ENCODE results near the gene UBFD1. TPM values are rescaled to one million over a fixed set of nuclear protein-coding genes. Genes with fewer than 3 reads are reported as not detected.
"Not testable (repeated sequence)": the region's sequence is repeated elsewhere in the genome, so short reads cannot be mapped to it uniquely, and the experiment has no call there.

The UBFD1 gene, protein sequence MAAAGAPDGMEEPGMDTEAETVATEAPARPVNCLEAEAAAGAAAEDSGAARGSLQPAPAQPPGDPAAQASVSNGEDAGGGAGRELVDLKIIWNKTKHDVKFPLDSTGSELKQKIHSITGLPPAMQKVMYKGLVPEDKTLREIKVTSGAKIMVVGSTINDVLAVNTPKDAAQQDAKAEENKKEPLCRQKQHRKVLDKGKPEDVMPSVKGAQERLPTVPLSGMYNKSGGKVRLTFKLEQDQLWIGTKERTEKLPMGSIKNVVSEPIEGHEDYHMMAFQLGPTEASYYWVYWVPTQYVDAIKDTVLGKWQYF
- total RNA-seq = 51.6 TPM
- polyA plus RNA-seq = 18.0 TPM

DNA sequence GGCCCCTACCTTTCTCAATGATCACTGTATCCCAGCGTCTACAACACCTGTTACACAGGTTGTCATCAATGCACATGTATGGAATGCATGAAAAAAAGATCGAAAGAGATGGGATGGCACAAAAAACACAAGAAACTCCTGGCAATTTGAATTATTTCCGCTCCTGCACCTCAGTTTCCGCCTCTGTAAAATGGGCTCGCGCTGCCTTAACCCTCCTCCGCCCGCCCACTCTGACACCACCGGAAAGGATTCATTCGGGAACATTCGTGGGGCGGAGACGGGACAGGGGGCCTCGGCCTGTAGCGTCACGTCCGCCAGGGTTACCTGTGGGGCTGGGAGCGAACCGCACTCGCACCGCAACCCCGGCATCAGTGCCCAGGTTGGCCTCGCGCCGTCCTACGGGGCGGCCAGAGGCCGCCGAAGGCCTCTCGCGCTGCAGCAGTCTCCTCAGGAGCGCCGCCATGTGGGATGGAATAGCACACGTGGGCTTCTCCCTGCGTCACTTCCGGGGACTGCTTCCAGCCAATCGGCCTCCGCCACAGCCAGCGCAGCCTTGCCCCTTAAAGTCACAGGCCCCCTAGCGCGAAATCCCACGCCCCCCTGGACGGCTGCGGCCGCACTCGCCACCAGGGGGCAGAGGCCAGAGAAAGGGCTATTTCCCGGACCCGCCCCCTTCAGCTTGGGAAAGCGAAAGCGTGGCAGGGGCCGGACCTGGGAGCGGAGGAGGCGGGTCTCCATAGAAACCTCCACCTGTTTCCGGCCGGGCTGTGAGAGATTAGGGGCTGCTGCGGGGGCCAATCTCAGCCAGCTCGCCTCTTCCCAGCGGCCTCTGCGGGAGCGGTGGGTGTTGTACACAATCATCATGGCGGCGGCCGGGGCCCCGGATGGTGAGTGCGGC, at the start of gene UBFD1, which contains the start of gene EARS2:
Gene UBFD1, plus strand, starts transcription at position 847 of the 898 bp plus-strand sequence. Its CDS starts 16 bp downstream, at position 863.
Gene EARS2, minus strand, starts transcription at position 470 of the 898 bp plus-strand sequence. Its CDS starts 7 bp downstream, at position 463.
- Histone ChIP-seq H3K27ac (ENCODE audit: low read depth) (peak within 1 kb of the TSS; percentile 63), H3K4me1 (ENCODE audit: insufficient read depth) (no peaks in the 10 kb centered on the region), H3K36me3 (ENCODE audit: insufficient read depth) (no peaks in the 10 kb centered on the region), H3K4me3 (ENCODE audit: low read depth, low read length) (peak within 1 kb of the TSS; percentile 95)
- DNase-seq (ENCODE audit: extremely low spot score) = peak; percentile 92
- WGBS = 2% methylated on average over 65 of the region's 65 CpGs

DNA sequence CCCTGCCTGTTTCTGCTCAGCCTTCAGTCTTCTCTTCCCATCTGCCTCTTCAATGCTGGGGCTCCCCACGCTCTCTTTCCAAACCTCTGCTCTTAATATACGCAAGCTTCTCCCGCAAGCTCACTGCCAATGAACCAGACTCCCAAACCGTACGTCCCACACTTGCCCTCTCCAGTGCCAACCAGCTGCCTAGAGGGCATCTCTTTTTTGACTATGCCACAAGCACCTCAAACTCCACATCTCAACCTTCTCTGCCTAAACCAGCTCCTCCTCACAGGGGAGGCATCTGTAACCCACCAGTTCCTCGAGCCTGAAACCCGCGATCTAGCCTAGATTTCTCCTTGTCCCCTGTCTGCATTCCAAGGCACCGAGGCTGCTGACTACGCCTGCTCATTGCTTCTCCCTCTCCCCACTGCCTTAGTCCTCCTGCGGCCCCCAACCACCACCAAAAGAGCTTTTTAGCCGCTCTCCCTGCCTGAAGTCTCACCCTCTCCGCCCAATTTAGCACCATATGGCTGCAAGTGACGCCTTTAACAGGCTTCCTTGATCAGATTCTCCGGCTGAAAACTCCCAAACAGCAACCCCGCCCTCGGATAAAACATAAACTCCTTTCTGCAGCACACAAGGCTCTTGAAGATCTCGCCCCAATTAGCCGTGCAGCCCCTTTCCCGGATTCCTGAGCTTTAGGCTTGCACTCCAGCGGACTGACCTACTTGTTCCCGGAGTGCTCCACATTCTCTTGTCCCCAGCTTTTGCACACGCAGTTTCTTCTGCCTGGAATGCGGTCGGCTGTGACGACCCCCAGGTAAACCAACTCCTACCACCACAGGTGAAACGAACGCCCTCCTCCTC, 48.7 kb upstream of the UBFD1 start:
- no peak for DNase-seq (ENCODE audit: extremely low spot score)
- WGBS = 13% methylated on average over 28 of the region's 28 CpGs
- Histone ChIP-seq H3K4me3 (ENCODE audit: low read depth, low read length) (peak overlapping the region; percentile 96), H3K36me3 (ENCODE audit: insufficient read depth) (no peaks in the 10 kb centered on the region), H3K4me1 (ENCODE audit: insufficient read depth) (peaks cover 2% of the 10 kb centered on the region), H3K27ac (ENCODE audit: low read depth) (no peak overlapping the region)

DNA sequence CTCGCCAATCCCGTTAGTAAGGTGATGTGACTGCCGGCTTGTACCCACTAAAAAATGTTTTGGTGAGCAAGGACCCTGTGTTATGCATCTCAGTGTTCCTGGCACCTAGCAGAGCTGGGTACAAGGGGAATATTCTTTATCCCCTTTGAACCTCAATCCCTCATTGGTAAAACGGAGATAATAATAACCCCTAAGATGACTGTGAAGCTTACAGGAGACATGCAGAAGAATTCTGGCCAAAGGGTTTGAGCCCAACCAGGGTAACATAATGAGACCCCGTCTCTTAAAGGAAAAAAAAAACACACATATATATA, 48.1 kb upstream of the UBFD1 start:
- H3K36me3 ChIP-seq (ENCODE audit: insufficient read depth) = no peaks in the 10 kb centered on the region
- peaks cover 2% of the 10 kb centered on the region for H3K4me1 ChIP-seq (ENCODE audit: insufficient read depth)
- 3% methylated on average over 5 of the region's 5 CpGs for WGBS
- H3K27ac ChIP-seq (ENCODE audit: low read depth) = no peak overlapping the region
- peak overlapping the region; percentile 96 for H3K4me3 ChIP-seq (ENCODE audit: low read depth, low read length)
- no peak for DNase-seq (ENCODE audit: extremely low spot score)

DNA sequence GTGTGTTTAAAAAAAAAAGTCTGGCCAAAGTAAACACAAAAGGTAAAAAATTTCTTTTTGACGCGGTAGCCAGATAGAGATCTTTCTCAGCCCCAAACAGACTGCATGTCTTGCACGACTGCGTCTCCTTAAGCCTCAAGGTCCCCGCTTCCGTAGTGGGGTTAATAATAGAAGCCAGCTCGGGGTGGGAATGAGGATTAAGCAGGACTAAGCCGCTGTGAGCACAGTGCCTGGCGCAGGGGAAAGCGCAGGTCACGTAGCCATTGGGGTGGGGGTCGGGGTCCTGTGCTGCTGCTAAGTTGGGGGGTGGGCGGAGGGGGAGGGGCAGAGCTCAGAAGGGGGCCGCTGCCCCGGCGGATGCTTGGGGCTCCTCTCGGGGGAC, 47.8 kb upstream of the UBFD1 start:
- Histone ChIP-seq H3K4me1 (ENCODE audit: insufficient read depth) (peaks cover 2% of the 10 kb centered on the region), H3K4me3 (ENCODE audit: low read depth, low read length) (peak overlapping the region; percentile 96), H3K36me3 (ENCODE audit: insufficient read depth) (no peaks in the 10 kb centered on the region), H3K27ac (ENCODE audit: low read depth) (peak overlapping the region; percentile 91)
- no peak for DNase-seq (ENCODE audit: extremely low spot score)
- WGBS = 0% methylated on average over 16 of the region's 17 CpGs

DNA sequence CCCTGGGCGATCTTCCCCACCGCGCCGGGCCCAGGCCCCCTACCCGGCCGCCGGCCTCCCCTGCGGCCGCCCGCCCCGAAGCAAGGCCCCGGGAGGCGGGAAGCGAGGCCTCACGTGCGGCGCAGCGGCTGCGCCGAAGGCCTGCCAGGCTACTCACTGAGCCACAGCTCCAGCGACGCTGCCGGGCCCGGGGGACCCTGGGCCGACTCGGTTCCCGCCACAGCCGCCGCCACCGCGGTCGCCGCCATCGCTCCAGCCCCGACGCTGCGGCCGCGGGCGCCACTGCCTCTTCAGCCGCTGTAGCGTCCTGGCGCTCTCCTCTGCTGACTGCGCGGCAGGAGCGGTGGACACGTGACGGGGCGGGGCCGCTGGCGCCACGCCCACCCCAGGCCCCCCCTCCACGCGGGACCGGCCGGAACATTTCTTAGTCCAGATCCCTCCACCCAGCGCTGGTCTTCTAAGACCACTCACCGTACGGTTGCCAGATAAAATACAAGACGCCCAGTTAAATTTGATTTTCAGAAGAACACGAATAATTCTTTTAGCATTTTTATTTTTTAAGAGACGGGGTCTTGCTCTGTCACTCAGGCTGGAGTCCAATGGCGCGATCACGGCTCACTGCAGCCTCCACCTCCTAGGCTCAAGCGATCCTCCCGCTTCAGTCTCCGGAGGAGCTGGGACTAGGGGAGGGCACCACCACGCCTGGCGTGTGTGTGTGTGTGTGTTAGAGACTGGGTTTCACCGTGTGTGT, 47.2 kb upstream of the UBFD1 start, which contains the start of gene GGA2:
Gene GGA2, minus strand, starts transcription at position 331 of the 751 bp plus-strand sequence. Its CDS starts 83 bp downstream, at position 248.
- 1% methylated on average over 71 of the region's 71 CpGs for WGBS
- Histone ChIP-seq H3K27ac (ENCODE audit: low read depth) (peak within 1 kb of the TSS; percentile 91), H3K4me3 (ENCODE audit: low read depth, low read length) (peak within 1 kb of the TSS; percentile 96), H3K36me3 (ENCODE audit: insufficient read depth) (no peaks in the 10 kb centered on the region), H3K4me1 (ENCODE audit: insufficient read depth) (peaks cover 2% of the 10 kb centered on the region)
- peak; percentile 43 for DNase-seq (ENCODE audit: extremely low spot score)

DNA sequence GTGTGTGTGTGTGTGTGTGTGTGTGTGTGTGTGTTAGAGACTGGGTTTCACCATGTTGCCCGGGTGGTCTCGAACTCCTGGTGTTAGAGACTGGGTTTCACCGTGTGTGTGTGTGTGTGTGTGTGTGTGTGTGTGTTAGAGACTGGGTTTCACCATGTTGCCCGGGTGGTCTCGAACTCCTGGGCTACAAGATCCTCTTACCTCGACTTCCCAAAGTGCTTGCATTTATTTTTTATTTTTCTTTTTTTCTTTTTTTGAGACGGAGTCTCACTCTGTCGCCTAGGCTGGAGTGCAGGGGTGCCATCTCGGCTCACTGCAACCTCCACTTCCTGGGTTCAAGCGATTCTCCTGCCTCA, 46.6 kb upstream of the UBFD1 start:
- H3K4me3 ChIP-seq (ENCODE audit: low read depth, low read length) = peak overlapping the region; percentile 96
- not testable (repeated sequence) for H3K27ac ChIP-seq (ENCODE audit: low read depth); H3K4me1 ChIP-seq (ENCODE audit: insufficient read depth); DNase-seq (ENCODE audit: extremely low spot score); H3K36me3 ChIP-seq (ENCODE audit: insufficient read depth)
- 74% methylated on average over 10 of the region's 10 CpGs for WGBS

DNA sequence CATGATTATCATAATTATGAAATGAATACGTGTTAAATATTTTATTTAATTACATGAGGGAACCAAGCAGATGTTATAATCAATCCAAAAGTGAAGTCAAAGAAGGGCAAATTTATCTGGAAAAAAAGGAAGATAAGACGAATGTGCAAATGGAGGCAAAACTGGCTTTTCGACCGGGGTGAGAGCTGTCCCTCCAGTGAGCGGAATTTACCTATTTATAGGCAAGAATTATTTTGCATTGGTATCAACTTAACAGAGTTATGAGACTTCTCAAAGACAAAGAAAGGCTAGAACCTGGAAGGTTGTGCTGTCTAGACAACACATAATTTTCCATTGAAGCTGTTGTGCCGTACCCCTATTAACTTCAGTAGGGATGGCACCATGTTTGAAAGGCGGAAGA, 45.8 kb upstream of the UBFD1 start:
- H3K4me1 ChIP-seq (ENCODE audit: insufficient read depth) = no peaks in the 10 kb centered on the region
- 93% methylated on average over 7 of the region's 7 CpGs for whole genome bisulfite sequencing
- DNase-seq (ENCODE audit: extremely low spot score) = no peak
- H3K27ac ChIP-seq (ENCODE audit: low read depth) = no peak overlapping the region
- H3K4me3 ChIP-seq (ENCODE audit: low read depth, low read length) = no peak overlapping the region
- no peaks in the 10 kb centered on the region for H3K36me3 ChIP-seq (ENCODE audit: insufficient read depth)

DNA sequence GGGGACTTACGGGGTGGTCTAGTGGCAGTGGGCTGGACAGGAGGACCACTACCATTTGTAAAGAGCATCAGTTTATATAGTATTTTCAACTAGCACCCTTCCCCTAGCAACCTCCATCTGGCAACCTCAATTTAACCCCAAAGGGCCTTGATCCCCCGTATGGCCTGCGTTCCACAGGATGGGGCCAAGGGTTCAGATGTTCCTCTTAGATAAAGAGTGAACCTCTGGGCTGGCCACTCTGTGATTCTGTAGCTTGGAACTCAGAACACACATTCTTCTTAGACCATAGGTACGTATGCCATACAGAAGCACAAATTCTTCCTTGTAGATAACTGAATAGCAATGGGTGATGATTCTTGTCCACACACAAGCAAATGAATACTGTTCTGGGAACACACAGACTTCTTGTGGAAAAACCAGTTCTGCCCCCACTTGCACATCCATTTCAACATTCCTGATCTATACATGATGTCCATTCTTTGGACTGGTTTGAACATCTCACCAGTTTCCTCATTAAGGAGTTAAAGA, 45.3 kb upstream of the UBFD1 start:
- 94% methylated on average over 4 of the region's 4 CpGs for WGBS
- Histone ChIP-seq H3K4me1 (ENCODE audit: insufficient read depth) (no peaks in the 10 kb centered on the region), H3K4me3 (ENCODE audit: low read depth, low read length) (no peak overlapping the region), H3K36me3 (ENCODE audit: insufficient read depth) (no peaks in the 10 kb centered on the region), H3K27ac (ENCODE audit: low read depth) (no peak overlapping the region)
- DNase-seq (ENCODE audit: extremely low spot score) = no peak

DNA sequence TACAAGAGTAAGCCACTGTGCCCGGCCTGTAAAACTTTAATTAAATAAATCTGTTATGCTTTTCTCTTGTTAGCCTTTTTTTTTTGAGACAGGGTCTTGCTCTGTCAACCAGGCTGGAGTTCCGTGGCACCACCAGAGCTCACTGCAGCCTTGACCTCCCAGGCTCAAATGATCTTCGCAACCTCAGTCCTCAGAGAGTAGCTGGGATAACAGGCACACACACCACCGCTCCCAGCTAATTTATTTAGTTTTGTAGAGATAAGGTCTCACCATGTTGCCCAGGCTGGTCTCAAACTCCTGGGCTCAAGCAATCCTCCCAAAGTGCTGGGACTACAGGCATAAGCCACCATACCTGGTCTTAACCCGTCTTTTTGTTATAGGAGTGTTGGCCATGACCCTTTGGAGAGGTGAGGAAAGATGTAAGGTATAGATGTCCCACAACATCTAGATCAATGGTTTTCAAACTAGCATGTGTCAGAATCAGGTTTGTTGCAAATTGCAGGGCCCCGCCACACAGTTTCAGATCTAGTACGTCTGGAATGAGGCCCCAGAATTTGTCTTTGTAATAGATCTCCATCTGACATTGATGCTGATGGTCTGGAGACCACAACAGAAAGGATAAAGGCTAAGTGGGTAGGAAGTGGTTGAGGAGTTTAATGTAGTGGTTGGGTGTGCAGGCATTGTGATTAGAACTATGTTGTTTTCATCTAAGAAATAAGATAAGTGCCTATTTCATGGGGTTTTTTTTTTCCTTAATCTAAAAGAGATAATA, 43.0 kb upstream of the UBFD1 start:
- WGBS = 81% methylated on average over 7 of the region's 7 CpGs
- no peak overlapping the region for H3K4me3 ChIP-seq (ENCODE audit: low read depth, low read length)
- H3K4me1 ChIP-seq (ENCODE audit: insufficient read depth) = no peaks in the 10 kb centered on the region
- no peak overlapping the region for H3K27ac ChIP-seq (ENCODE audit: low read depth)
- H3K36me3 ChIP-seq (ENCODE audit: insufficient read depth) = no peaks in the 10 kb centered on the region
- DNase-seq (ENCODE audit: extremely low spot score) = no peak

DNA sequence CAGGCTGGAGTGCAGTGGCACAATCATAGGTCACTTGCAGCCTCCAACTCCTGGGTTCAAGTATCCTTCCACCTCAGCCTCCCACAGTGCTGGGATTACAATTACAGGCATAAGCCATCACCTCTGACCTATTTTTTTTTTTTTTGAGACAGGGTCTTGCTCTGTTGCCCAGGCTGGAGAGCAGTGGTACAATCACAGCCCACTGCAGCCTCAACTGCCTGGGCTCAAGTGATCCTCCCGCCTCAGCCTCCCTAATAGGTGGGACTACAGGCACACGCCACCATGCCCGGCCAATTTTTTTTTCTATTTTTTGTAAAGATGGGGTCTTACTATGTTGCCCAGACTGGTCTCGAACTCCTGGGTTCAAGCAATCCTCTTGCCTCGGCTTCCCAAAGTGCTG, 41.6 kb upstream of the UBFD1 start:
- no peak for DNase-seq (ENCODE audit: extremely low spot score)
- no peak overlapping the region for H3K4me3 ChIP-seq (ENCODE audit: low read depth, low read length)
- H3K4me1 ChIP-seq (ENCODE audit: insufficient read depth) = no peaks in the 10 kb centered on the region
- 98% methylated on average over 5 of the region's 5 CpGs for WGBS
- H3K36me3 ChIP-seq (ENCODE audit: insufficient read depth) = no peaks in the 10 kb centered on the region
- H3K27ac ChIP-seq (ENCODE audit: low read depth) = no peak overlapping the region

DNA sequence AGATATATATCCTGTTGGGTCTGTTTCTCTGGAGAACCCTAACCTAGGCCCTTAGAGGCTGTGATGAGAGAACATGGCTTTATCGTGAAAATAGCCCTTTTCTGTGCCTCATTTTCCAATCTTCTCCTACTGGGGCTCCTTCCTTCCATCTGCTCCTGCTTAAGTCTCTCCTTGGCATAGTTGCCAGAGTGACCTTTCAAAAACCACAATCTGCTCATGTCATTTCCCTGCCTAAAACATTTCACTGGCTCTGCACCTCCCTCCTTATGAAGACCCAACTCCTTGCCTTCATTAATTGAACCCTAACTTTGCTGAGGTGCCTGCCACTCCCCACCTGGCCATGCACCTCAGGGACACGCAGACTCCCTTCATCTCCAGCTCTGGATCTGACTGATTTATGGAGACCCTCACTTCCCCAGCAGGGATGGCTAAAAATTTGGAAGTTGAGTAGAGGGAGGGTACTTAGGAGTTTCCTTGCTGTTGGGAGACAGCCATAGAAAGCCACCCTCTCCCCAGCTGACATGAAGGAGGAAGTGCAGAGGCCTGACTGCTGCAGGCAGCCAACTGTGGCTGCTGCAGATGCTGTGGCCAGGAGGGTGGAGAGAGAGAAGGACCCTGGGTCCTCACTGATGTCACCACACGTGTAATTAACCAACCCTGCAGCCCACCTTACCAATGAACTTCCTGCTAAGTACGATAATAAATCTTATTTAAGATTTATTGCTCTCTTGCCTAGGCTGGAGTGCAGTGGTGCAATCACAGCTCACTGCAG, 41.0 kb upstream of the UBFD1 start:
- Histone ChIP-seq H3K27ac (ENCODE audit: low read depth) (no peak overlapping the region), H3K4me3 (ENCODE audit: low read depth, low read length) (no peak overlapping the region), H3K36me3 (ENCODE audit: insufficient read depth) (no peaks in the 10 kb centered on the region), H3K4me1 (ENCODE audit: insufficient read depth) (no peaks in the 10 kb centered on the region)
- WGBS = 78% methylated on average over 4 of the region's 4 CpGs
- DNase-seq (ENCODE audit: extremely low spot score) = no peak
